Endothelial cell (in vitro differentiated cells): ENCODE data around the gene CYP2A6. TPM values are rescaled to one million over a fixed set of nuclear protein-coding genes. Genes with fewer than 3 reads are reported as not detected.
"Not testable (repeated sequence)": the region's sequence is repeated elsewhere in the genome, so short reads cannot be mapped to it uniquely, and the experiment has no call there.

Experiments used
- DNase-seq: peaks from one replicate; pipeline ENCODE4 v3.0.0; 2021; ENCODE audit warnings: low spot score
- H3K27ac Mint-ChIP-seq: one replicate; pipeline ENCODE4 v1.8.0; 2021; ENCODE audit warnings: mixed read lengths, inconsistent platforms; ENCODE audit not compliant: unreplicated experiment
- H3K27me3 Mint-ChIP-seq: one replicate; pipeline ENCODE4 v1.8.0; 2021; ENCODE audit warnings: mild to moderate bottlenecking, moderate library complexity, mixed read lengths, inconsistent platforms; ENCODE audit not compliant: unreplicated experiment
- H3K36me3 Mint-ChIP-seq: one replicate; pipeline ENCODE4 v1.8.0; 2021; ENCODE audit warnings: mild to moderate bottlenecking, low read depth, mixed read lengths, inconsistent platforms; ENCODE audit not compliant: unreplicated experiment
- H3K4me1 Mint-ChIP-seq: one replicate; pipeline ENCODE4 v1.8.0; 2021; ENCODE audit warnings: mild to moderate bottlenecking, mixed read lengths, inconsistent platforms; ENCODE audit not compliant: unreplicated experiment
- H3K4me3 Mint-ChIP-seq: one replicate; pipeline ENCODE4 v1.8.0; 2021; ENCODE audit warnings: mild to moderate bottlenecking, mixed read lengths, inconsistent platforms; ENCODE audit not compliant: unreplicated experiment
- H3K9me3 Mint-ChIP-seq: one replicate; pipeline ENCODE4 v1.8.0; 2021; ENCODE audit warnings: mixed read lengths, inconsistent platforms; ENCODE audit not compliant: unreplicated experiment
- CTCF ChIP-seq: fragments of 200-600 bp; sonication (generic); IDR thresholded peaks from one replicate; pipeline ENCODE4 v1.5.0; 2021; ENCODE audit warnings: antibody characterized with exemption; ENCODE audit not compliant: unreplicated experiment
- total RNA-seq: library from RNA; stranded (reverse); fragmentation: NEBNext Ultra II Directional; extraction: Animal tissue kit (Norgen Biotek cat#: 25700); gene quantifications from one replicate; pipeline ENCODE4 v1.2.1, GENCODE V29; 2021; ENCODE audit not compliant: unreplicated experiment

CYP2A6 gene
- total RNA-seq, 1 donor from 2014 or later, result not detected

- peaks cover 10% of the 10 kb centered on the region for H3K36me3 Mint-ChIP-seq
- peaks cover 8% of the 10 kb centered on the region for H3K27me3 Mint-ChIP-seq
- H3K9me3 Mint-ChIP-seq, result no peaks in the 10 kb centered on the region
Measured at GRCh38 chr19:40829205-40829604, 21.0 kb downstream of the CYP2A6 start.

GRCh38 chr19:40827386-40828247 is 22.6 kb downstream of the CYP2A6 start:
- no peak for DNase-seq
- no peak overlapping the region for H3K27ac Mint-ChIP-seq
- no peaks in the 10 kb centered on the region for H3K9me3 Mint-ChIP-seq
- peak overlapping the region; percentile 8 for H3K4me3 Mint-ChIP-seq
- H3K4me1 Mint-ChIP-seq, result peaks cover 12% of the 10 kb centered on the region
- TF ChIP-seq CTCF, result no peak
- peaks cover 9% of the 10 kb centered on the region for H3K27me3 Mint-ChIP-seq
- peaks cover 10% of the 10 kb centered on the region for H3K36me3 Mint-ChIP-seq

More at GRCh38 chr19:40829205-40829604, 21.0 kb downstream of the CYP2A6 start:
- H3K4me3 Mint-ChIP-seq, result no peak overlapping the region
- DNase-seq, result no peak
- TF ChIP-seq CTCF, result no peak
- no peak overlapping the region for H3K27ac Mint-ChIP-seq
- no peaks in the 10 kb centered on the region for H3K4me1 Mint-ChIP-seq

- Mint-ChIP-seq H3K36me3 (peaks cover 10% of the 10 kb centered on the region), H3K4me3 (peak overlapping the region; percentile 8), H3K27ac (peak overlapping the region; percentile 8), H3K4me1 (peaks cover 19% of the 10 kb centered on the region)
- DNase-seq, H3K27me3 Mint-ChIP-seq, H3K9me3 Mint-ChIP-seq: not testable (repeated sequence)
Measured at GRCh38 chr19:40826699-40827385, 23.4 kb downstream of the CYP2A6 start.

GRCh38 chr19:40826312-40826698 is 23.9 kb downstream of the CYP2A6 start:
- not testable (repeated sequence) for H3K27ac Mint-ChIP-seq, DNase-seq, H3K27me3 Mint-ChIP-seq, H3K9me3 Mint-ChIP-seq, H3K4me3 Mint-ChIP-seq
- H3K4me1 Mint-ChIP-seq, result peaks cover 19% of the 10 kb centered on the region
- peaks cover 10% of the 10 kb centered on the region for H3K36me3 Mint-ChIP-seq

- peaks cover 19% of the 10 kb centered on the region for H3K4me1 Mint-ChIP-seq
- H3K9me3 Mint-ChIP-seq, H3K27ac Mint-ChIP-seq, H3K27me3 Mint-ChIP-seq, DNase-seq, H3K4me3 Mint-ChIP-seq: not testable (repeated sequence)
- H3K36me3 Mint-ChIP-seq, result peaks cover 10% of the 10 kb centered on the region
Measured at GRCh38 chr19:40825460-40826095, 24.7 kb downstream of the CYP2A6 start.

- DNase-seq, H3K9me3 Mint-ChIP-seq, H3K4me3 Mint-ChIP-seq, H3K27ac Mint-ChIP-seq, H3K27me3 Mint-ChIP-seq: not testable (repeated sequence)
- Mint-ChIP-seq H3K36me3 (peaks cover 10% of the 10 kb centered on the region), H3K4me1 (peaks cover 19% of the 10 kb centered on the region)
Measured at GRCh38 chr19:40824916-40825315, 25.3 kb downstream of the CYP2A6 start.

- Mint-ChIP-seq H3K27me3 (peaks cover 17% of the 10 kb centered on the region), H3K4me1 (peaks cover 23% of the 10 kb centered on the region), H3K36me3 (peaks cover 10% of the 10 kb centered on the region), H3K27ac (peak overlapping the region; percentile 54)
- not testable (repeated sequence) for DNase-seq, H3K9me3 Mint-ChIP-seq, H3K4me3 Mint-ChIP-seq
Measured at GRCh38 chr19:40822704-40823553, 27.3 kb downstream of the CYP2A6 start.
